ENCODE results near the gene TMX4. TPM values are rescaled to one million over a fixed set of nuclear protein-coding genes. Genes with fewer than 3 reads are reported as not detected.
A peak's percentile ranks its signal among the peaks of the same experiment; 100 is the strongest.

Gene TMX4
- total RNA-seq, 1 experiment from 2014 or later = 12.3 TPM

DNA sequence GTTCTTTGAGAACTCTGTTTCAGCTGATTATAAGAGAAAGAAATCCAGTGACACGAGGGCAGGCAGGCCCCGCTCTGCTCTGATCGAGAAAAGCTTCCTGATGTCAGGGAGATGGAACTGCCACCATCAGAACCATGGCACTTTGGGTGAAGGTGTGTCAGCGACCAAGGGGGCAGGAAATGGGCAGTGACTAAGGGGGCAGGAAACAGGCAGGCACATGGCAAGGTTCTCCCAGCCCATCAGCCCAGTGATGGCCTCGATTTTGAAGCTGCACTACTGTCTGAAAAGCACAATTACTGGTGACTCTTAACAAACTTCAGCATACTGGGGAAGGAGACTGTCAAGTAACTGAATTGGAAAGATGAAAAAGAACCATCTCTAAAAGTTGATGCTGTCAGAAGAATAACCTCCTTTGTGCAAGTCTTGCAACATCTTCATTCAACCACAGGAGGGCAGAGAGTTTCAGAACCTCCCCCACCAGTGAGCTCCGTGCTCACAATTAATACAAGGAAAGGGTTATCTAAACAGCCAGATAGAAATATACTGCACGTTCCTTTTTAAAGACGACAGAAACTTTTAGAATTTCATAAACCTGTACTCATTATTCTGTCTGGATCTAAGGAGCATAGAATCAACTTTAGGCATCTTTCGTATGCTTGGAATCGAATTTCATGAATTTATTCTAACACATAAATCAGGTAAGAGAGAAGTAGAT lies 39.1 kb downstream of the TMX4 start:
- intact Hi-C loops (cut with micrococcal nuclease) = loop anchor here (1.0 to 2.0 kb wide), 2 partner anchors 38 to 742 kb away; partner anchors contain the start of gene TMX4
- POLR2A ChIA-PET (ENCODE audit: unreplicated experiment) = interaction anchor here (0.6 kb wide), 1 partner anchor 9 kb away, joined by 4 read pairs; no protein-coding TSS in a partner anchor
- no peaks in the 10 kb centered on the region for H3F3A ChIP-seq (ENCODE audit: low read length, unreplicated experiment)
- no peak overlapping the region for H3K9ac ChIP-seq (ENCODE audit: low read length)
- H3K4me1 ChIP-seq (ENCODE audit: insufficient read depth, low read length) = peaks cover 7% of the 10 kb centered on the region
- no peaks in the 10 kb centered on the region for H4K20me1 ChIP-seq (ENCODE audit: low read length)
- peak; percentile 82 for ATAC-seq
- no peaks in the 10 kb centered on the region for H3K9me2 ChIP-seq (replicated peaks; ENCODE audit: low read length)
- TF ChIP-seq, protein P1, sequence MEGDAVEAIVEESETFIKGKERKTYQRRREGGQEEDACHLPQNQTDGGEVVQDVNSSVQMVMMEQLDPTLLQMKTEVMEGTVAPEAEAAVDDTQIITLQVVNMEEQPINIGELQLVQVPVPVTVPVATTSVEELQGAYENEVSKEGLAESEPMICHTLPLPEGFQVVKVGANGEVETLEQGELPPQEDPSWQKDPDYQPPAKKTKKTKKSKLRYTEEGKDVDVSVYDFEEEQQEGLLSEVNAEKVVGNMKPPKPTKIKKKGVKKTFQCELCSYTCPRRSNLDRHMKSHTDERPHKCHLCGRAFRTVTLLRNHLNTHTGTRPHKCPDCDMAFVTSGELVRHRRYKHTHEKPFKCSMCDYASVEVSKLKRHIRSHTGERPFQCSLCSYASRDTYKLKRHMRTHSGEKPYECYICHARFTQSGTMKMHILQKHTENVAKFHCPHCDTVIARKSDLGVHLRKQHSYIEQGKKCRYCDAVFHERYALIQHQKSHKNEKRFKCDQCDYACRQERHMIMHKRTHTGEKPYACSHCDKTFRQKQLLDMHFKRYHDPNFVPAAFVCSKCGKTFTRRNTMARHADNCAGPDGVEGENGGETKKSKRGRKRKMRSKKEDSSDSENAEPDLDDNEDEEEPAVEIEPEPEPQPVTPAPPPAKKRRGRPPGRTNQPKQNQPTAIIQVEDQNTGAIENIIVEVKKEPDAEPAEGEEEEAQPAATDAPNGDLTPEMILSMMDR (conservative IDR thresholded peaks at IDR 0.05; ENCODE audit: low read depth, low read length) = peak; percentile 83
- TF ChIP-seq EZH2phosphoT487 (IDR thresholded peaks at IDR 0.05; ENCODE audit: borderline replicate concordance, low read length) (no peak), EZH2 (IDR thresholded peaks at IDR 0.05; ENCODE audit: low read length, unreplicated experiment) (no peak)
- H3K79me2 ChIP-seq (ENCODE audit: low read length) = no peaks in the 10 kb centered on the region
- H3K4me2 ChIP-seq (ENCODE audit: low read length) = no peak overlapping the region
- peak; percentile 62 for DNase-seq
- no peaks in the 10 kb centered on the region for H3K9me3 ChIP-seq (ENCODE audit: low read length)
- H3K27ac ChIP-seq (ENCODE audit: low read length) = no peak overlapping the region
- peak overlapping the region; percentile 39; the same call in 1 of the 2 replicates for H2AFZ ChIP-seq (ENCODE audit: low read length)
- H3K27me3 ChIP-seq (ENCODE audit: low read length) = no peaks in the 10 kb centered on the region
- BruUV-seq (replicated peaks) = no TSS peak
- CTCF ChIA-PET = interaction anchor here (0.6 to 1.0 kb wide), 7 partner anchors 9 to 742 kb away, joined by 3 to 8 read pairs (median 4); partner anchors contain the start of gene PLCB1
- H3K4me3 ChIP-seq (ENCODE audit: low read length) = no peak overlapping the region
- no peaks in the 10 kb centered on the region for H3K36me3 ChIP-seq (ENCODE audit: low read depth, low read length)

DNA sequence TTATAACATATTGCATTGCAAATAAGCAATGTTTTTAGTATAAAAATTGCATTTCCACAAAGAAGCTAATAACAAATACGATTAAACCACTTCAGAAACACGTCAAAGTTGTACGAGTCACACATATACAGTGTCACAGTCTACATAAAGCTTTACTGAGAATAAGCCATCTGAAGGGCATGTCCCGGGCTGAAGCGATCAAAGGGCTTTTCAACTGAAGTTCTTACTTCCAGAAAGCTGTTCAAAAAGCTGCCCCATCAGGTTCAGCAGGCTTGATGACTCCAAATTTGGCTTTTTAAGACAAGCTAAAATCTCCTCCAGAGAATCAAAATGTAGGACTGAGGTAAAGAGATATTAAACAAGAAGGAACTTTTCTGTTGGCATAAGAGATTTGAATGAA lies 41.9 kb downstream of the TMX4 start:
- DNase-seq (no peak), ATAC-seq (no peak)
- Histone ChIP-seq H3K27me3 (ENCODE audit: low read length) (no peaks in the 10 kb centered on the region), H3K27ac (ENCODE audit: low read length) (no peak overlapping the region), H4K20me1 (ENCODE audit: low read length) (no peaks in the 10 kb centered on the region), H2AFZ (ENCODE audit: low read length) (no peak overlapping the region), H3K4me3 (ENCODE audit: low read length) (no peak overlapping the region), H3K9ac (ENCODE audit: low read length) (no peak overlapping the region), H3F3A (ENCODE audit: low read length, unreplicated experiment) (no peaks in the 10 kb centered on the region), H3K4me2 (ENCODE audit: low read length) (no peak overlapping the region), H3K4me1 (ENCODE audit: insufficient read depth, low read length) (peaks cover 7% of the 10 kb centered on the region), H3K79me2 (ENCODE audit: low read length) (no peaks in the 10 kb centered on the region), H3K9me3 (ENCODE audit: low read length) (no peaks in the 10 kb centered on the region), H3K9me2 (replicated peaks; ENCODE audit: low read length) (no peaks in the 10 kb centered on the region), H3K36me3 (ENCODE audit: low read depth, low read length) (no peaks in the 10 kb centered on the region)
- intact Hi-C loops (cut with micrococcal nuclease) = no loop called here
- TF ChIP-seq EZH2 (IDR thresholded peaks at IDR 0.05; ENCODE audit: low read length, unreplicated experiment) (no peak), EZH2phosphoT487 (IDR thresholded peaks at IDR 0.05; ENCODE audit: borderline replicate concordance, low read length) (no peak)
- TF ChIP-seq, protein P1 (conservative IDR thresholded peaks at IDR 0.05; ENCODE audit: low read depth, low read length) = no peak
- ChIA-PET CTCF (no interaction called here), POLR2A (ENCODE audit: unreplicated experiment) (no interaction called here)
- BruUV-seq (replicated peaks) = no TSS peak

DNA sequence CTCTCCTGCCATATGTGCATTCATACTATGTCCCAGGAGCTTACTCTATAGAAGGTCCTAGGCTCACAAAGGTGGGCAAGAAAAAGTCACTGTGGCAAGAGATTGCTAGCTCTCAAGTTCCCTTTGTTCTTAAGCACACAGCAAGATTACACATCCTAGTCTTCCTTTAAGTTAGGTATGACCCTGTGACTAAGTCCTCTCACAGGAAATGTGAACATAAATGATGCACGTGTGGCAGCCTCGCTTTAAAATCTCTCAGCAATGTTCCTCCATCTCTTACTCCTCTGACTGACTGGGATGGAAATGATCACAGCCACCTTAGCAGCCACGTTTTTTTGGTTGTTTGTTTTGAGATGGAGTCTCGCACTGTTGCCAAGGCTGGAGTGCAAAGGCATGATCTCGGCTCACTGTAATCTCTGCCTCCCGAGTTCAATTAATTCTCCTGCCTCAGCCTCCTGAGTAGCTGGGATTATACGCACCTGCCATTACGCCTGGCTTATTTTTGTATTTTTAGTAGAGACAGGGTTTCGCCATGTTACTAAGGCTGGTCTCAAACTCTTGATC lies 43.6 kb downstream of the TMX4 start:
- POLR2A ChIA-PET (ENCODE audit: unreplicated experiment) = no interaction called here
- ATAC-seq = no peak
- CTCF ChIA-PET = no interaction called here

More for the DNA sequence above, 43.6 kb downstream of the TMX4 start:
- no TSS peak for BruUV-seq (replicated peaks)
- Histone ChIP-seq H3K27ac (ENCODE audit: low read length) (no peak overlapping the region), H3K4me1 (ENCODE audit: insufficient read depth, low read length) (peaks cover 7% of the 10 kb centered on the region), H3K36me3 (ENCODE audit: low read depth, low read length) (no peaks in the 10 kb centered on the region), H3K4me3 (ENCODE audit: low read length) (no peak overlapping the region), H2AFZ (ENCODE audit: low read length) (no peak overlapping the region), H3K9ac (ENCODE audit: low read length) (no peak overlapping the region), H3K79me2 (ENCODE audit: low read length) (no peaks in the 10 kb centered on the region), H3K4me2 (ENCODE audit: low read length) (no peak overlapping the region), H3F3A (ENCODE audit: low read length, unreplicated experiment) (no peaks in the 10 kb centered on the region), H4K20me1 (ENCODE audit: low read length) (no peaks in the 10 kb centered on the region), H3K27me3 (ENCODE audit: low read length) (no peaks in the 10 kb centered on the region), H3K9me3 (ENCODE audit: low read length) (no peaks in the 10 kb centered on the region), H3K9me2 (replicated peaks; ENCODE audit: low read length) (no peaks in the 10 kb centered on the region)
- intact Hi-C loops (cut with micrococcal nuclease) = no loop called here
- DNase-seq = no peak
- no peak for TF ChIP-seq EZH2 (IDR thresholded peaks at IDR 0.05; ENCODE audit: low read length, unreplicated experiment)

Measured in PC-3 (cell line).